Glomerular endothelial cell (primary cell): ENCODE measurements around the gene CTDSPL. TPM values are rescaled to one million over a fixed set of nuclear protein-coding genes. Genes with fewer than 3 reads are reported as not detected.

Source experiments
- DNase-seq: peaks from one replicate; pipeline ENCODE4 v3.0.0-alpha.2; 2011; ENCODE audit warnings: low read depth, low spot score; ENCODE audit errors: extremely low read depth
- total RNA-seq: library from RNA; depleted of rRNA; stranded (reverse); fragments of >200 nt; gene quantifications from 2 replicates; pipeline ENCODE4 v1.2.3, GENCODE V29; 2015

The CTDSPL gene
- total RNA-seq, 1 donor from 2014 or later = 21.1 TPM

GRCh38 chr3:37910671-37911400 is 49.2 kb downstream of the CTDSPL start:
- DNase-seq = no peak

GRCh38 chr3:37912052-37912733 is 50.5 kb downstream of the CTDSPL start:
- no peak for DNase-seq

- DNase-seq = no peak
Observed at GRCh38 chr3:37913522-37913921, 51.8 kb downstream of the CTDSPL start.

- DNase-seq = no peak
Observed at GRCh38 chr3:37916685-37917084, 55.0 kb downstream of the CTDSPL start.

GRCh38 chr3:37918627-37919026 is 56.9 kb downstream of the CTDSPL start:
- no peak for DNase-seq

GRCh38 chr3:37920156-37920699 is 58.5 kb downstream of the CTDSPL start:
- no peak for DNase-seq

- no peak for DNase-seq
Observed at GRCh38 chr3:37921025-37921424, 59.3 kb downstream of the CTDSPL start.

GRCh38 chr3:37922721-37923568 is 61.3 kb downstream of the CTDSPL start:
- no peak for DNase-seq

- no peak for DNase-seq
Observed at GRCh38 chr3:37923569-37924040, 61.9 kb downstream of the CTDSPL start.

- DNase-seq = no peak
Observed at GRCh38 chr3:37924453-37924852, 62.8 kb downstream of the CTDSPL start.

- no peak for DNase-seq
Observed at GRCh38 chr3:37925157-37925556, 63.5 kb downstream of the CTDSPL start.

- no peak for DNase-seq
Observed at GRCh38 chr3:37926611-37927010, 64.9 kb downstream of the CTDSPL start.

- DNase-seq = no peak
Observed at GRCh38 chr3:37930495-37930894, 68.8 kb downstream of the CTDSPL start.

- DNase-seq = no peak
Observed at GRCh38 chr3:37932505-37932904, 70.8 kb downstream of the CTDSPL start.

GRCh38 chr3:37934631-37935289 is 73.1 kb downstream of the CTDSPL start:
- no peak for DNase-seq

- no peak for DNase-seq
Observed at GRCh38 chr3:37935290-37935668, 73.6 kb downstream of the CTDSPL start.

GRCh38 chr3:37935756-37936666 is 74.3 kb downstream of the CTDSPL start:
- DNase-seq = peak; percentile 75

GRCh38 chr3:37937156-37937555 is 75.5 kb downstream of the CTDSPL start:
- DNase-seq = no peak

GRCh38 chr3:37938011-37938410 is 76.3 kb downstream of the CTDSPL start:
- no peak for DNase-seq
